ENCODE measurements around the gene KIF16B.

DNA sequence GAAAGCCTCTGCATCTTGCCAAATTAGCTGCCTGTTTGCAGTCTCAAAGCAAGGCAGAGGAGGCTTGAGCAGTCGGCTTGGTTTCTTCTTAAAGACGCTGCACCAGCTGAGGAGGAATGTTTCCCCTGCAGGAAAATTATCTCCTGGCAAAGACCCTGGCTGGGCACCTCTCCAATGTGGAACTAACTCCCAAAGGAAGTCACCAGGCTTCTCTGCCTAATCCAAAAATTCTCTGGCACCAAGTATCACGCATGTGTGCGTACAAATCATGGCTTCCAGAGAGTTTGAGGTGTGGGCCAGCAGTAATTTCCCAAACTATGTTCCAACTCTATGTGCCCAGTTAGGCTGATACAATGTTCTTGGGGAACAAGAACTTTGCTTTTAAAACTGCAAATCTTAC lies 176.2 kb downstream of the KIF16B start:
- no peak for TF ChIP-seq RARB (CRISPR knock-in tag; IDR thresholded peaks at IDR 0.05)
- TF ChIP-seq OSR1 (CRISPR knock-in tag; IDR thresholded peaks at IDR 0.05) = no peak
- TF ChIP-seq, protein P1, sequence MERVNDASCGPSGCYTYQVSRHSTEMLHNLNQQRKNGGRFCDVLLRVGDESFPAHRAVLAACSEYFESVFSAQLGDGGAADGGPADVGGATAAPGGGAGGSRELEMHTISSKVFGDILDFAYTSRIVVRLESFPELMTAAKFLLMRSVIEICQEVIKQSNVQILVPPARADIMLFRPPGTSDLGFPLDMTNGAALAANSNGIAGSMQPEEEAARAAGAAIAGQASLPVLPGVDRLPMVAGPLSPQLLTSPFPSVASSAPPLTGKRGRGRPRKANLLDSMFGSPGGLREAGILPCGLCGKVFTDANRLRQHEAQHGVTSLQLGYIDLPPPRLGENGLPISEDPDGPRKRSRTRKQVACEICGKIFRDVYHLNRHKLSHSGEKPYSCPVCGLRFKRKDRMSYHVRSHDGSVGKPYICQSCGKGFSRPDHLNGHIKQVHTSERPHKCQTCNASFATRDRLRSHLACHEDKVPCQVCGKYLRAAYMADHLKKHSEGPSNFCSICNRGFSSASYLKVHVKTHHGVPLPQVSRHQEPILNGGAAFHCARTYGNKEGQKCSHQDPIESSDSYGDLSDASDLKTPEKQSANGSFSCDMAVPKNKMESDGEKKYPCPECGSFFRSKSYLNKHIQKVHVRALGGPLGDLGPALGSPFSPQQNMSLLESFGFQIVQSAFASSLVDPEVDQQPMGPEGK (CRISPR knock-in tag; IDR thresholded peaks at IDR 0.05; ENCODE audit: borderline replicate concordance) = no peak
- TF ChIP-seq, protein P2, sequence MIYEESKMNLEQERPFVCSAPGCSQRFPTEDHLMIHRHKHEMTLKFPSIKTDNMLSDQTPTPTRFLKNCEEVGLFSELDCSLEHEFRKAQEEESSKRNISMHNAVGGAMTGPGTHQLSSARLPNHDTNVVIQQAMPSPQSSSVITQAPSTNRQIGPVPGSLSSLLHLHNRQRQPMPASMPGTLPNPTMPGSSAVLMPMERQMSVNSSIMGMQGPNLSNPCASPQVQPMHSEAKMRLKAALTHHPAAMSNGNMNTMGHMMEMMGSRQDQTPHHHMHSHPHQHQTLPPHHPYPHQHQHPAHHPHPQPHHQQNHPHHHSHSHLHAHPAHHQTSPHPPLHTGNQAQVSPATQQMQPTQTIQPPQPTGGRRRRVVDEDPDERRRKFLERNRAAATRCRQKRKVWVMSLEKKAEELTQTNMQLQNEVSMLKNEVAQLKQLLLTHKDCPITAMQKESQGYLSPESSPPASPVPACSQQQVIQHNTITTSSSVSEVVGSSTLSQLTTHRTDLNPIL (CRISPR knock-in tag; IDR thresholded peaks at IDR 0.05; ENCODE audit: low read depth) = no peak
- no peak for TF ChIP-seq CSDC2 (CRISPR knock-in tag; IDR thresholded peaks at IDR 0.05)
- TF ChIP-seq ISL1 (CRISPR knock-in tag; IDR thresholded peaks at IDR 0.05) = no peak
- no peak for TF ChIP-seq ZFP30 (CRISPR knock-in tag; IDR thresholded peaks at IDR 0.05)
- TF ChIP-seq PPARA (CRISPR knock-in tag; IDR thresholded peaks at IDR 0.05; ENCODE audit: borderline replicate concordance) = no peak
- TF ChIP-seq ZNF8 (CRISPR knock-in tag; IDR thresholded peaks at IDR 0.05) = no peak
- TF ChIP-seq ARNTL (CRISPR knock-in tag; IDR thresholded peaks at IDR 0.05; ENCODE audit: borderline replicate concordance, low read depth) = no peak
- no peak for TF ChIP-seq TSHZ2 (CRISPR knock-in tag; IDR thresholded peaks at IDR 0.05)
- TF ChIP-seq SNAI2 (CRISPR knock-in tag; IDR thresholded peaks at IDR 0.05) = no peak

Data from SK-N-SH treated with all-trans-retinoic acid at 6 μM for 48 hours (cell line).